ENCODE data around the gene ZBTB6.

Gene ZBTB6

GRCh38 chr9:122912964-122913673 is at the start of gene ZBTB6:
TSS of gene ZBTB6 (minus strand) at chr9:122913323. CDS start at chr9:122912072, 1,251 bp downstream.
- DNase-seq, result peak; percentile 81

- DNase-seq, result no peak
These were observed 48.0 kb upstream of the ZBTB6 start for GRCh38 chr9:122961139-122961538.

- DNase-seq, result no peak
These were observed 42.8 kb upstream of the ZBTB6 start for GRCh38 chr9:122955961-122956360.

GRCh38 chr9:122954253-122954691 is 41.1 kb upstream of the ZBTB6 start:
- no peak for DNase-seq

- no peak for DNase-seq
These were observed 37.9 kb upstream of the ZBTB6 start for GRCh38 chr9:122951056-122951455.

- no peak for DNase-seq
These were observed 37.1 kb upstream of the ZBTB6 start for GRCh38 chr9:122950263-122950662.

GRCh38 chr9:122949696-122950095 is 36.6 kb upstream of the ZBTB6 start:
- DNase-seq, result no peak

GRCh38 chr9:122948313-122948712 is 35.2 kb upstream of the ZBTB6 start:
- no peak for DNase-seq

- DNase-seq, result no peak
These were observed 33.4 kb upstream of the ZBTB6 start for GRCh38 chr9:122946461-122947005.

GRCh38 chr9:122944960-122945888 is 32.1 kb upstream of the ZBTB6 start:
- DNase-seq, result no peak

GRCh38 chr9:122941582-122942234 is 28.6 kb upstream of the ZBTB6 start:
- no peak for DNase-seq

GRCh38 chr9:122940749-122941581 is 27.8 kb upstream of the ZBTB6 start, which contains the start of gene RABGAP1:
TSS of gene RABGAP1 (plus strand) at chr9:122941020. CDS start at chr9:122957060, 16,040 bp downstream.
- peak; percentile 98 for DNase-seq

GRCh38 chr9:122940454-122940748 is 27.3 kb upstream of the ZBTB6 start:
- DNase-seq, result no peak

- no peak for DNase-seq
These were observed 26.5 kb upstream of the ZBTB6 start for GRCh38 chr9:122939601-122940000.

- DNase-seq, result no peak
These were observed 23.8 kb upstream of the ZBTB6 start for GRCh38 chr9:122936883-122937282.

- no peak for DNase-seq
These were observed 23.3 kb upstream of the ZBTB6 start for GRCh38 chr9:122936464-122936863.

- DNase-seq, result peak; percentile 94
These were observed 18.4 kb upstream of the ZBTB6 start, which contains the start of gene ZBTB26 for GRCh38 chr9:122931226-122932121. TSS of gene ZBTB26 (minus strand) at chr9:122931512. CDS start at chr9:122919934, 11,578 bp downstream.

GRCh38 chr9:122930541-122931225 is 17.6 kb upstream of the ZBTB6 start:
- no peak for DNase-seq

- DNase-seq, result no peak
These were observed 16.8 kb upstream of the ZBTB6 start for GRCh38 chr9:122929796-122930354.

- DNase-seq, result no peak
These were observed 10.8 kb upstream of the ZBTB6 start for GRCh38 chr9:122923947-122924346.

All from CD4-positive, alpha-beta T cell treated with Interleukin-17A for 1 hour (primary cell).